GM18909 (cell line): ENCODE data around the gene EMC9.

Source experiments
- ATAC-seq: cut with Tn5 transposase; IDR thresholded peaks from one replicate; pipeline ENCODE4 v1.9.1; 2021; ENCODE audit warnings: mild to moderate bottlenecking; ENCODE audit not compliant: unreplicated experiment, poor library complexity

EMC9 gene

DNA sequence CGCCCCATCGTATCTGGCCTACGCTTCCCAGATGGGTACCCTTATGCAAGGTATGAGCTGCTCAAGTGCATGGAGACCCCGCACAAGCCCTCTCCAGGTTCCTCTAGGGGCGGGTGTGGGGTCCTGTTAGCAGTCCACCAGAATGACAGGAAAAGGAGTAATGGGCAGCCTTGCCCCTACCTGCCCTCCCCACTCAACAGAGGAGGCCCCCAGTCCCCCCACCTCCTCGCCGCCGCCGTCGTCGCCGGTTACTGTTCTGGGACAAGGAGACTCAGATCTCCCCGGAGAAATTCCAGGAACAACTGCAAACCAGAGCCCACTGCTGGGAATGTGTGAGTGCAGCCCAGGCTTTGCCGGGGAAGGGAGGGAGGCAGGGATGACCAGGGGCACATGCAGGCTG, 36.5 kb upstream of the EMC9 start:
- ATAC-seq = no peak

DNA sequence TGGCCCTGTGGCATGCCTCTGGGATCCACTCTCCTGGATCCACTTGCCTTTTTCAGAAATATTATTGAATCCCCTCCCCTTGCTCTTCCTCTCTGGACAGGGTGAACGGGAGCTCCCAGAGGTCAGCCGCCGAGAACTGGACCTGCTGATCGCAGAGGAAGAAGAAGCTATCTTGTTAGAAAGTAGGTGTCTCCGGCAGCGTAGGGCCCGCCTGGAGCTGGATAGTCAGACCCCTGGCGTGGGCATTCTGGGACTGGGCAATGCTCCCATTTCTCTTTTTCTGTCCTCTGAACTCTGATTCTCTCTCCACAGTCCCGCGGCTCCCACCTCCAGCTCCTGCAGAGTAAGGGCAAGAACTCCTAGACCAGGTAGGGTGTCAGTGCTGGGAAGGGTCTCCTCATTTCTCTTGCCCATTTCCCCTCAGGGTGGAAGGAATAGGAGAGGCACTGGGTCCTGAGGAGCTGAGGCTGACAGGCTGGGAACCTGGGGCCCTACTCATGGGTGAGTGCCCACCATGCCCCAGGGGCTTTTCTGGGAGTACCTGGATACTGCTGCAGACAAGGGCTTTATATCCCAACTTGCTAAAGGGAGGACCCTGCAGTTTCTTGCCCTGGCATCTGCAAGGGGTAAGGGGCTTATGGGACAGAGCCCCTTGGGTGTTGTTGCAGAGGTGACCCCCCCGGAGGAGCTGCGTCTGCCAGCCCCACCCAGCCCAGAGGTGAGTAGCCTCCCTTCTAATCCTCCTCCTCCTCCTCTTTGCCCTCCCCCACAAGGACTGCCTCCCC, 35.8 kb upstream of the EMC9 start:
- no peak for ATAC-seq

DNA sequence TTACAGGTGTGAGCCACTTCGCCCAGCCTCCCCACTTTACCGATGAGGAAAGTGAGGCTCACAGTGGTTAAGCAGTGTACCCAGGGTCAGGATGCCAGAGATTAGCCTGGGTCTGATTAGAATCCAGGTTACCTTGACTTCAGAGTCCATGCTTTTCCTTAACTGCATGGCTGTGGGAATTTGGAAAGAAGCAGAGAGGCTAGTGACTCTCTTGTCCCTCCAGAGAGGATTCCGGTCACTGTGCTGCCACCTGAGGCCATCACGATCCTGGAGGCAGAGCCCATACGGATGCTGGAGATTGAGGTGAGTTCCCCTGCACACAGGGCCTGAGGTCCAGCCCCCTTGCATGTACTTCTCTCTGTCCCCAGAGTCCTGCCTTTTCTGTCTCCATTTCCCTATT, 35.2 kb upstream of the EMC9 start:
- no peak for ATAC-seq

DNA sequence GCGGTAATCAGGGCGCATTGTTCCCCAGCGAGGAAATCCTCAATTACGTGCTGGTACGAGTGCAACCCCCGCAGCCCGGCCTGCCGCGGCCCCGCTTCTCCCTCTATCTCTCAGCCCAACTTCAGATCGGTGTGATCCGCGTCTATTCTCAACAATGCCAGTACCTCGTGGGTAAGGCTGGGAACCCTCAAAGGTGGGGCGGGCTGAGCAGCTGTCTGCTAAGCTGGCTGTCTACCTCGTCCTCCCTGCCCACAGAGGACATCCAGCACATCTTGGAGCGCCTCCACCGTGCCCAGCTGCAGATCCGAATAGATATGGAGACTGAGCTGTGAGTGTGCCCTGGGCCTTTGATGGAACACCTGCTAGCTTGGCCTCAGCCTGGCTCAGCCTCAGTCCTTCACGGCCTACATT, 31.5 kb upstream of the EMC9 start:
- ATAC-seq = no peak

DNA sequence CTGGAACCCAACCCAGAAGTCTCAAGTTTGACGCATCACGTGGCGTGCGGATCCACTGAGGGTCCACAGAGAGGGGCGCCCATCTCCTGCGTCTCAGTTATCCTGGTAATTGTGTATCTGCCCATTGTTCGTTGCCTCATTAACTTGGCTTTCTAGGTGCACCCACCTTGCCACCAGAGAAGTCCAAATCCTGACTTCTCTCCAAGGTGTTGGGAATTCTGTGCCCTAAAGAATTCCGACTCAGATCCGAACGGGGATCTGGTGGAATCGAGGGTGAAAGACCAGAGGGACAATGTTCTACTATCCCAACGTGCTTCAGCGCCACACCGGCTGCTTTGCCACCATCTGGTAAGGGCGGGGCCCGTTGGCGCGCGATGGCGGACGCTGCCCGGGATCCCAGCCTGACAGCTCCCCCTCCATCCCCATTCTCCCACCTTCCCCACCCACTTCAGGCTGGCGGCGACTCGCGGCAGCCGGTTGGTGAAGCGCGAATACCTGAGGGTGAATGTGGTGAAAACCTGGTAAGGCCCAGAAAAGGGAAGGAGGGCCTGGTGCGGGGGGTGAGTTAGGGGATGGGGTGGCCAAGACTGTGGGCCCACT, 31.0 kb upstream of the EMC9 start:
- no peak for ATAC-seq

DNA sequence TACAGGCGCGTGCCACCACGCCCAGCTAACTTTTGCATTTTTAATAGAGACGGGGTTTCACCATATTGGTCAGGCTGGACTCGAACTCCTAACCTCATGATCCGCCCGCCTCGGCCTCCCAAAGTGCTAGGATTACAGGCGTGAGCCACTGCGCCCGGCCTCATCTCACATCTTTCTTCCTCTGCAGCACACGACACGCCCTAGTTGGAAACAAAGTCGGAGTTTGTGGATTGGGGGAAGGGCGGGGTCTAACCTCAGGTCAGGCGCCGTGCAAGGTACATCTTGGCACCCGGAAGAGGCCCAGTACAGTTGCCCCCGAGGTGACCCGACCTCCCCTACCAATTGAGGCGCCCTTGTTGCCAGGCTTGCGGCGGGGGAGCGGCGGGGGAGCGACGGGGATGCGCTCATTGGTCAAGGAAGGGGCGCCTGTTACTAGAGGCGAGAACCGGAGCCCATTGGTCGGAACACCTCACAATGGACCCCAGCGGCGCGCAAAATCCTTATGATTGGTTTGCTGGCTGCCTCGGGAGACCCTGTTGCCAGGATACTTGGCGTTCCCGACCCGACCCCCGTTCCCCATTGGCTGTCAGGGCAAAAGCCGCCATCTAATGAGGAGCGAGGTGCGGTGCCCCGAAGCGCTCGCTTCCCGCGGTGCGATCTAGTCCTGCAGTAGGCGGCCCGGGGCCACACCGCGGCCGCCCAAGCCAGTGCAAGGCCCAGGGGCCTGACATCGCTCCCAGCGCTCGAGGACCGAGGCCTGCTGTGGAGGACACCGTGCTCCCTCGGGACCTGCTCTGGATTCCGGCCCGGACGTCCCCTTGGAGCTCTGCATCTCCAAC, 30.2 kb upstream of the EMC9 start, which contains the start of gene REC8:
TSS of gene REC8 (plus strand) at position 659 of the 839 bp plus-strand sequence. CDS start 473 bp downstream, outside the sequence.
- peak; percentile 90 for ATAC-seq

DNA sequence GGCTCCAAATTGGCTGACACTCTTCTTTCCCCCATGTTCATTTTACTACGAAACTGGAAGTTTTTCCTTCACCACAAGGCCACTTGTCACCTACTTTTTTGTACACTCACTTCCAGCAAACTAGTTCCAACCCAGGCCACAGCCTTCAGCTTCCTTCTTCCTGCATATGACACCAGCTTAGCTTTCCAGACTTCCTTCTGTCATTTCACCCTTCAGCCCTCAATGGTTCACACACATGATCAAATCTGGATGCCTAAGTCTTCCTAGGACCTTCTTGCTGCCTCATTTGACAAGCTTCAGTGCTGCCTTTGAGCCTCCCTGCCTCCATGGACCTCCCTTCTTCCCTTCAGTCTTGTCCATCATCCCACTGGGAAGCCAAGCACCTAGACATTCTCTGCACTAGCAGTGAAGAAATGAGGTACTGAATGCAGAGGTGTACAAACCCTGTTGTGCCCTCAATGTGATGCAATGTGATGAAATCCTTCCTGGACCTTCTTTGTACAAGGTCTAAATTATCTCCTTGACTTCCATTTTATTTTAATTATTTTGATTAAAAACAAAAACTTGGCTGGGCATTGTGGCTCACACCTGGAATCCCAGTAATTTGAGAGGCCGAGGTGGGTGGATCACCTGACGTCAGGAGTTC, 26.2 kb upstream of the EMC9 start:
- no peak for ATAC-seq

DNA sequence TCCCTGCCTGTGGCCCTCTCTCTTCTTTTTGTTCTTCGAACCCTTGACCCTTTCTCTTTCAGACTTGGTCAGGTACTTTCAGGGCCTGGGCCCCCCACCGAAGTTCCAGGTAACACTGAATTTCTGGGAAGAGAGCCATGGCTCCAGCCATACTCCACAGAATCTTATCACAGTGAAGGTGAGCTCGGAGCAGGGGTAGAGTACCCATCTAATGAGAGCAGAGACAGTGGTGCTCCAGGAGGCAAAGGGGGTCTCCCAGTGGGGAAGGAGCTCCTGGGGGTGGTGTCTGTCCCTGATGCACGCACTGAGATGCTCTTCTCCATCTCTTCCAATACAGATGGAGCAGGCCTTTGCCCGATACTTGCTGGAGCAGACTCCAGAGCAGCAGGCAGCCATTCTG, 24.4 kb upstream of the EMC9 start:
- no peak for ATAC-seq

DNA sequence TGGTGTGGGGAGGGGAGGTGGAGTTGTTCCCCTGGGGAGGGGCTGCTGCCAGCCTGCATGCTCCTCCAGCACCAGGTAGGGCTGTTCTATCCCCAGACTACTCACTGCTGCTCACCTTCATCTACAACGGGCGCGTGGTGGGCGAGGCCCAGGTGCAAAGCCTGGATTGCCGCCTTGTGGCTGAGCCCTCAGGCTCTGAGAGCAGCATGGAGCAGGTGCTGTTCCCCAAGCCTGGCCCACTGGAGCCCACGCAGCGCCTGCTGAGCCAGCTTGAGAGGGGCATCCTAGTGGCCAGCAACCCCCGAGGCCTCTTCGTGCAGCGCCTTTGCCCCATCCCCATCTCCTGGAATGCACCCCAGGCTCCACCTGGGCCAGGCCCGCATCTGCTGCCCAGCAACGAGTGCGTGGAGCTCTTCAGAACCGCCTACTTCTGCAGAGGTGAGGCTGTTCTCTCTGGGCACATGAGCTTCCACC, 23.2 kb upstream of the EMC9 start:
- no peak for ATAC-seq

DNA sequence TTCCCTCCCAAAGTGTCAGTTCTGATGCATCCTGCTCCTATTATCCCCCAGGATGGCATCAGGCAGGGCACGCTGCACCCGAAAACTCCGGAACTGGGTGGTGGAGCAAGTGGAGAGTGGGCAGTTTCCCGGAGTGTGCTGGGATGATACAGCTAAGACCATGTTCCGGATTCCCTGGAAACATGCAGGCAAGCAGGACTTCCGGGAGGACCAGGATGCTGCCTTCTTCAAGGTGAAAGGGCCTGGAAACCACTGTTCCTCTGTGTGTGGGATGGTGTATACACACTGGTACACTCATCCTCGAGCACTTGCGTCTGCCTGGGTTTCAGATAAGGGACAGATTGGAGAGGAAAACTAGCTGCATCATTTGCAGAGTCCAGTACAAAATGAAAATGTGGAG, 20.7 kb upstream of the EMC9 start:
- ATAC-seq = no peak

DNA sequence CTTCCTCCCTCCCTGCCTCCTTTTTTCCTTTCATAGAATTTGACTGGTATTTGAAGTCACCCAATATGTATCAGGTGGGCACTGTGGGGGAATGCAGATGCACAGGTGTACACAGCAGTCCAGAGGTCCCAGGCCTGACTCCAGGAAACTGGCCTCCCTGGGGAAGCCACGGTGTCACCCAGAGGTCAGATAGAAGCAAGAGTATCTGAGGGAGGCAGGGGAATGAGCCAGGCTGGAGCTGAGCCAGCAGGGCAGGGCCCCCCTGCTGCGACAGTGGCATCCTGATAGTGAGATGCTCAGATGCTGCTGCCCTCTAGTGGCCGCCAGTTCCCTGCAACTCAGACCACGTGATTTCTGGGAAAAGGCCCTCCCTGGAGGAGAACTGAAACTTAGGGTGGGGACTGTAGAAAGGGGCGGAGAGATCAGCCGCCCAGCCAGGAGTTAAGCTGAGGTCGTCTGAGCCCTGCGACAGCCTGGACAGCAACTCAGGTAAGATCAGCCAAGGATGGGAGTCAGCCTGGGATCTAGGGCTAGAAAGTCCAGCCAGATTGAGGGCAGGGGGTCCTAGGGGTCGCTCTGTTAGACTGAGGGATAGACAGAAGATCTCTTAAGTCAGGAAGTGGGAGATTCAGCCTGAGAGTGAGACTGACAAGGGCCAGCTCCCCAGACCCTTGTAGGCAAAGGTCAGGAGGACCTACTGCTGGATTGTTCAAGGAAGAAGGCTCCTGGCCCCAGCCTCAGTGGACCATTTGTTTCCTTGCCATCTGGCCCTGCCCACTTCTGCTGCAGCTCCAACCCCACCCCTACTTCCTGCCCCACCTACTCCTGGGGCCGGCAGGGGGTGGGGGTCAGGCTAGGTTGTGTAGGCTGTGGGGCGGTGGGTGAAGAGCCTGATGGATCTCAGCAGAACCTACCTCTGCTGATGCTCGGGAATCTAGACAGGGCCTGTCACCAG, 19.7 kb upstream of the EMC9 start, which contains the start of gene IRF9:
TSS of gene IRF9 (plus strand) at position 416 of the 955 bp plus-strand sequence. CDS start 880 bp downstream, outside the sequence.
- ATAC-seq = peak; percentile 86

DNA sequence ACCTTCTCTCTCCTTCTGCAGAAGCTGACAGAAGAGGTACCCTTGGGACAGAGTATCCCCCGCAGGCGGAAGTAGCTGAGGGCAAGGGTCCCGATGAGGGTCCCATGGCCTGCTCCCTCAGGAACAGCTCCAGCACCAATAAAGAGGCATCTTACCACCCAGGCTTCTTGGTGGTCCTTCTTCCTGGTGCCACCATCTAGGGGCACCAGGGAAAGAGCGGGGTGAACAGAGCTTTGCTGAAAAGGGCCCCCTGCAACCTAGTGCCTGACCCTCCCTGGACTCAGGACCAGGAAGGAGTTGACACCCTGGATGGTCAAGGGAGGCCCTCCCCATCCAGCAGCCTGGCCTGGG, 19.1 kb upstream of the EMC9 start:
- no peak for ATAC-seq

DNA sequence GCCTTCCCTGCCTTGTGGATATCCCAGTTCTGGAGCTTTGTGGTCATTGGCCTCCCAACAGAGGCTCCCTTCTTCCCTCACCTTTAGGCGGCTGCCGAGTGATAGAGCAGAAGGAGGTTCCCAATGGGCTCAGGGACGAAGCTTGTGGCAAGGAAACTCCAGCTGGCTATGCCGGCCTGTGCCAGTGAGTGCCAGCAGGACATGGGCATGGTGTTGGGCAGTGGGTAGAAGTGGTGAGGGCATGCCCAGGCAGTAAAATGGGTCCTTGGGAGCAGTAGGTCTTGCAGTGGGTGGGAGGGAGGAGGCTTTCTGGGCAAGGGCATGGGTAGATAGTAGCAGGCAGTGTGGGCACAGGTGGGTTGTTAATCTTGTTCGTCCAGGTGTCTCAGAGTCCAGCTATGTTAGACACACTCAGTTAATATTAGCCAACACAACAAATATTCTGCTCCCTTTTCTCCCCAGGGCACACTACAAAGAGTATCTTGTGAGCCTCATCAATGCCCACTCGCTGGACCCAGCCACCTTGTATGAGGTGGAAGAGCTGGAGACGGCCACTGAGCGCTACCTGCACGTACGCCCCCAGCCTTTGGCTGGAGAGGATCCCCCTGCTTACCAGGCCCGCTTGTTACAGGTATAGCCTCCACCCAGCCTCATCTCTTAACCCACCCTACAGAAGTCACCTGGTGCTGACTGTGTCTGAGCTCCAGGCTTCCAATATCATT, 18.5 kb upstream of the EMC9 start:
- no peak for ATAC-seq

DNA sequence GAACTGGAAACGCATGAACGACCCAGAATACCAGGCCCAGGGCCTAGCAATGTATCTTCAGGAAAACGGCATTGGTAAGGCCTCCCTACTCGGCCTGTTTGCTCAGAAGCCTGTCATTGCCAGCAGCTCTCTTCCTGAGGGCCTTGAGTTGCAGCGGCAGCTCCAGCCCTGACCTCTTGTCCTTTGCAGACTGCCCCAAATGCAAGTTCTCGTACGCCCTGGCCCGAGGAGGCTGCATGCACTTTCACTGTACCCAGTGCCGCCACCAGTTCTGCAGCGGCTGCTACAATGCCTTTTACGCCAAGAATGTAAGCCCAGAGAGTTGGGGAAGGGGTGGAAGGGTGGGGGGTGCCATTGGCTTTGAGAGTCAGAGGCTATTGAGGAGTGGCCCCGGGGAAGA, 15.9 kb upstream of the EMC9 start:
- no peak for ATAC-seq

DNA sequence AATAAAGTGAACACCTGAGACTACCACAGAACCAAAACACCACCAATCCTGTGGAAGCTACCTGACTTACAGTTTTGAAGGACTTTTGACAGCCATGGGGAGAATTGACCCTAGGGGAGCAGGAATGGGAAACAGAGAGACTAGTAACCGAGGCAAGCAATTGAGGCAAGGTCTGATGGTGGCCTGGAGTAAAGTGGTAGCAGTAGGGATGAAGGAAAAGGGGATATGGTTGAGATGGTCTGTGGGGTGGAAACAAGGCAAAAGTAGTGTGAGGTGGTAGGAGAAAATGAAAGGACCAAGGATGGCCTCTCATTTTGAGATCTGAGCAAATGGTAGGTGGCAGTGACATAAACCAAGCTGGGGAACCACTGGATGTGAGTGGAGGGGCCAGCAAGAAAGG, 15.4 kb upstream of the EMC9 start:
- ATAC-seq = no peak

DNA sequence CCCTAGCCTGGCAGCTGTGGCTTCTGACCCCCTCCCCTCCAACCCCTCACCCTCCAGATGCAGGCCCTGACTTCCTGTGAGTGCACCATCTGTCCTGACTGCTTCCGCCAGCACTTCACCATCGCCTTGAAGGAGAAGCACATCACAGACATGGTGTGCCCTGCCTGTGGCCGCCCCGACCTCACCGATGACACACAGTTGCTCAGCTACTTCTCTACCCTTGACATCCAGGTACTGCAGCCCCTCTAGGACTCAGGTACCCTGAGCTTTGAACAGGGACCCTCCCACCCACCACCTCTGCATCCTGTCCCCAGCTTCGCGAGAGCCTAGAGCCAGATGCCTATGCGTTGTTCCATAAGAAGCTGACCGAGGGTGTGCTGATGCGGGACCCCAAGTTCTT, 13.7 kb upstream of the EMC9 start:
- ATAC-seq = no peak

DNA sequence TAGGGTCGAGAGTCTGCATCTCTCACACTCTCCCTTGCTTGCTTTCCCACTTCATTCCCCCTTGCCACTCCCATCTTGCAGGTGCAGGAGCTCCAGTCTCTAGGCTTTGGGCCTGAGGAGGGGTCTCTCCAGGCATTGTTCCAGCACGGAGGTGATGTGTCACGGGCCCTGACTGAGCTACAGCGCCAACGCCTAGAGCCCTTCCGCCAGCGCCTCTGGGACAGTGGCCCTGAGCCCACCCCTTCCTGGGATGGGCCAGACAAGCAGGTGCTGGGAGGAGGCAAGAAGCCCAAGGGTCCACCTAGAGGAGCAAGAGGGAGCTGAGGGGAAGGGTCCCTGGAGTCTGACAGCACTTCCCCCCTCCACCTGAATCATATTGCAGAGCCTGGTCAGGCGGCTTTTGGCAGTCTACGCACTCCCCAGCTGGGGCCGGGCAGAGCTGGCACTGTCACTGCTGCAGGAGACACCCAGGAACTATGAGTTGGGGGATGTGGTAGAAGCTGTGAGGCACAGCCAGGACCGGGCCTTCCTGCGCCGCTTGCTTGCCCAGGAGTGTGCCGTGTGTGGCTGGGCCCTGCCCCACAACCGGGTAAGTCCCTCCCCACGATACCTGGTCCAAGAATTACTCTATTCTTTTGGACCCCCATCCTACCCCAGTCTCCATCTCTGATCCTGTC, 10.2 kb upstream of the EMC9 start:
- ATAC-seq = no peak

DNA sequence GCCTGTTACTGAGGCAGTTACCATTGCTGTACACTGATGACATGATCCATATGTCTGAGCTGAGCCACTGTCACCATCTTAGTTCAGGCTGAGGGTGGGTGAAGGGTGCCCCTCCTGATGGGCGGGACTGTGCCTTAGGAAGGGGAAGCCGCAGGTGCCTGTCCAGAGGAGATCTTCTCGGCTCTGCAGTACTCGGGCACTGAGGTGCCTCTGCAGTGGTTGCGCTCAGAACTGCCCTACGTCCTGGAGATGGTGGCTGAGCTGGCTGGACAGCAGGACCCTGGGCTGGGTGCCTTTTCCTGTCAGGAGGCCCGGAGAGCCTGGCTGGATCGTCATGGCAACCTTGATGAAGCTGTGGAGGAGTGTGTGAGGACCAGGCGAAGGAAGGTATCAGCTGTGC, 9.6 kb upstream of the EMC9 start:
- no peak for ATAC-seq
